HepG2 (cell line): Measurements from ENCODE around the gene CD300LG. TPM values are rescaled to one million over a fixed set of nuclear protein-coding genes. Genes with fewer than 3 reads are reported as not detected.
A peak's percentile ranks its signal among the peaks of the same experiment; 100 is the strongest.

Source experiments
- CERS6 ChIP-seq: sonication (generic); formaldehyde crosslinking; IDR thresholded peaks from 2 replicates; pipeline ENCODE4 v1.5.0; 2020; ENCODE audit warnings: missing genetic modification reagents
- HINFP ChIP-seq: sonication (generic); formaldehyde crosslinking; IDR thresholded peaks from 2 replicates; pipeline ENCODE4 v1.4.0; 2020; ENCODE audit warnings: low read depth, mild to moderate bottlenecking, missing genetic modification reagents
- HMGXB4 ChIP-seq, 2 experiments: sonication (generic) in 1 of 2; formaldehyde crosslinking in 1 of 2; IDR thresholded peaks; 2 replicates each; pipeline versions ENCODE4 v1.4.0 to v1.6.1; 2018 to 2020; ENCODE audit warnings: missing genetic modification reagents in 2 of 2, borderline replicate concordance in 1 of 2, low read depth in 1 of 2, mild to moderate bottlenecking in 1 of 2, missing biosample characterization in 1 of 2
- MTERF4 ChIP-seq: sonication (generic); formaldehyde crosslinking; IDR thresholded peaks from 2 replicates; pipeline ENCODE4 v1.8.0; 2023; ENCODE audit warnings: mild to moderate bottlenecking, missing genetic modification reagents
- NFYC ChIP-seq: IDR thresholded peaks from 2 replicates; pipeline ENCODE4 v1.6.1; 2016; ENCODE audit warnings: missing genetic modification reagents, missing compliant biosample characterization
- ZBTB33 ChIP-seq: sonication (generic); formaldehyde crosslinking; IDR thresholded peaks from 2 replicates; pipeline ENCODE4 v1.4.0; 2020; ENCODE audit warnings: missing genetic modification reagents
- ZNF235 ChIP-seq: sonication (generic); formaldehyde crosslinking; IDR thresholded peaks from 2 replicates; pipeline ENCODE4 v1.8.1; 2023; ENCODE audit warnings: mild to moderate bottlenecking, missing genetic modification reagents, borderline replicate concordance
- ZNF574 ChIP-seq: sonication (generic); formaldehyde crosslinking; IDR thresholded peaks from 2 replicates; pipeline ENCODE4 v1.4.0; 2020; ENCODE audit warnings: missing genetic modification reagents
- ZNF646 ChIP-seq: sonication (generic); formaldehyde crosslinking; IDR thresholded peaks from 2 replicates; pipeline ENCODE4 v1.9.0; 2021; ENCODE audit warnings: mild to moderate bottlenecking, missing genetic modification reagents
- ZNF768 ChIP-seq: sonication (generic); formaldehyde crosslinking; IDR thresholded peaks from 2 replicates; pipeline ENCODE4 v1.4.0; 2020; ENCODE audit warnings: missing genetic modification reagents
- polyA plus RNA-seq, 8 experiments: library from polyadenylated mRNA; depleted of rRNA in 3 of 8; stranded (reverse) in 7 of 8; unstranded in 1 of 8; fragments of >200 nt; fragmentation: Illumina TruSeq in 4 of 8; extraction: Trizol in 4 of 8; gene quantifications; 2 replicates each; pipeline versions ENCODE4 v1.2.1 to v1.2.3, GENCODE V29; 2011 to 2016; ENCODE audit warnings: low read depth in 4 of 8, missing spikeins in 1 of 8, mixed read lengths in 1 of 8; ENCODE audit not compliant: insufficient read depth in 1 of 8
- total RNA-seq, 5 experiments: library from RNA; depleted of rRNA; stranded (reverse); fragments of >200 nt; fragmentation: Illumina TruSeq; extraction: Trizol; gene quantifications; 2 replicates each; pipeline ENCODE4 v1.2.3, GENCODE V29; 2016; ENCODE audit warnings: low read depth in 1 of 5

The CD300LG gene
- total and polyA plus RNA-seq, 2 of the 13 experiments (the other 11 are each of a cell fraction or from before 2014, with no cell fraction given): not detected

- TF ChIP-seq CERS6 (CRISPR knock-in tag) (no peak), MTERF4 (CRISPR knock-in tag) (no peak; the same call in 1 of the 2 replicates), HMGXB4 (CRISPR knock-in tag; IDR thresholded peaks at IDR 0.05; ENCODE audit: borderline replicate concordance in 1 of 2, low read depth in 1 of 2) (peak; percentile 44 to 84), NFYC (no peak), ZBTB33 (CRISPR knock-in tag) (0 out of 2 replicates have a peak, but pooled peaks have one; percentile 37), ZNF646 (CRISPR knock-in tag) (no peak), ZNF235 (CRISPR knock-in tag) (no peak), ZNF768 (peak; percentile 75; the same call in 1 of the 2 replicates), HINFP (CRISPR knock-in tag) (no peak), ZNF574 (peak; percentile 19; the same call in 1 of the 2 replicates)
These were observed 709 bp upstream of the CD300LG start (continued) for GRCh38 chr17:43846221-43846712.
